GM04504 (cell line): ENCODE results near the gene KRTAP10-11.
"Not testable (repeated sequence)": the region's sequence is repeated elsewhere in the genome, so short reads cannot be mapped to it uniquely, and the experiment has no call there.

ENCODE experiments used
- DNase-seq: peaks from one replicate; pipeline ENCODE4 v3.0.0-alpha.2; 2012; ENCODE audit warnings: low read depth

The KRTAP10-11 gene, protein sequence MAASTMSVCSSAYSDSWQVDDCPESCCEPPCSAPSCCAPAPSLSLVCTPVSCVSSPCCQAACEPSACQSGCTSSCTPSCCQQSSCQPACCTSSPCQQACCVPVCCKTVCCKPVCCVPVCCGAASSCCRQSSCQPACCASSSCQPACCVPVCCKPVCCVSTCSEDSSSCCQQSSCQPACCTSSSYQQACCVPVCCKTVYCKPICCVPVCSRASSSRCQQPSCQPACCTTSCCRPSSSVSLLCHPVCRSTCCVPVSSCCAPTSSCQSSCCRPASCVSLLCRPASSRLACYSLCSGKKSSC

DNA sequence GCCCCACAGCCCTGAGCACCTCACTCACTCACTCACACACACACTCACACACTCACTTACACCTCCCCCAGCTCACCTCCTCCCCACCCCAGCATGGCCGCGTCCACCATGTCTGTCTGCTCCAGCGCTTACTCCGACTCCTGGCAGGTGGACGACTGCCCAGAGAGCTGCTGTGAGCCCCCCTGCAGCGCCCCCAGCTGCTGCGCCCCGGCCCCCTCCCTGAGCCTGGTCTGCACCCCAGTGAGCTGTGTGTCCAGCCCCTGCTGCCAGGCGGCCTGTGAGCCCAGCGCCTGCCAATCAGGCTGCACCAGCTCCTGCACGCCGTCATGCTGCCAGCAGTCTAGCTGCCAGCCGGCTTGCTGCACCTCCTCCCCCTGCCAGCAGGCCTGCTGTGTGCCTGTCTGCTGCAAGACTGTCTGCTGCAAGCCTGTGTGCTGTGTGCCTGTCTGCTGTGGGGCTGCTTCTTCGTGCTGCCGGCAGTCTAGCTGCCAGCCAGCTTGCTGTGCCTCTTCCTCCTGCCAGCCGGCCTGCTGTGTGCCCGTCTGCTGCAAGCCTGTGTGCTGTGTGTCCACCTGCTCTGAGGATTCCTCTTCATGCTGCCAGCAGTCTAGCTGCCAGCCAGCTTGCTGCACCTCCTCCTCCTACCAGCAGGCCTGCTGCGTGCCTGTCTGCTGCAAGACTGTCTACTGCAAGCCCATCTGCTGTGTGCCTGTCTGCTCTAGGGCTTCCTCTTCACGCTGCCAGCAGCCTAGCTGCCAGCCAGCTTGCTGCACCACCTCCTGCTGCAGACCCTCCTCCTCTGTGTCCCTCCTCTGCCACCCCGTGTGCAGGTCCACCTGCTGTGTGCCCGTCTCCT is at the start of gene KRTAP10-11:
Gene KRTAP10-11, plus strand, starts transcription at position 49 of the 856 bp plus-strand sequence. Its CDS starts 45 bp downstream, at position 94.
- not testable (repeated sequence) for DNase-seq

DNA sequence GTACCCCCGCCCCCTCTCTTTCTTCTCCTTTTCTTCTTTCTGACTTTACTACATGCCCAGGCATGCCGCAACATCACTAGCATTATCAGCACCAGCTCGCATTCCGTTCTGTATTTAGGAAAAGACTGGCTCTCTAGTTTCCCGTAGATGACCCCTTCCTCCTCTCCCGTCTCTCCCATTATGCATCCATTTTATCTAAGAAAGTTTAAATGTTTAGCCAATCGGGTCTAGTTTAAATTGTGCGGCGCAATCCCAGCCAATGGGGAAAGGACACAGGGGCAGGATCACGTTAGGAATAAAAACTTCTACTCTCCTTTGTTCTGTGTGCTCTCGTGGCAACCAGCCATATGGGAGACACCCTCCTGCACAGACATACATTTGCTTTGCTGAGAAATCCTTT is 48.2 kb upstream of the KRTAP10-11 start:
- no peak for DNase-seq

DNA sequence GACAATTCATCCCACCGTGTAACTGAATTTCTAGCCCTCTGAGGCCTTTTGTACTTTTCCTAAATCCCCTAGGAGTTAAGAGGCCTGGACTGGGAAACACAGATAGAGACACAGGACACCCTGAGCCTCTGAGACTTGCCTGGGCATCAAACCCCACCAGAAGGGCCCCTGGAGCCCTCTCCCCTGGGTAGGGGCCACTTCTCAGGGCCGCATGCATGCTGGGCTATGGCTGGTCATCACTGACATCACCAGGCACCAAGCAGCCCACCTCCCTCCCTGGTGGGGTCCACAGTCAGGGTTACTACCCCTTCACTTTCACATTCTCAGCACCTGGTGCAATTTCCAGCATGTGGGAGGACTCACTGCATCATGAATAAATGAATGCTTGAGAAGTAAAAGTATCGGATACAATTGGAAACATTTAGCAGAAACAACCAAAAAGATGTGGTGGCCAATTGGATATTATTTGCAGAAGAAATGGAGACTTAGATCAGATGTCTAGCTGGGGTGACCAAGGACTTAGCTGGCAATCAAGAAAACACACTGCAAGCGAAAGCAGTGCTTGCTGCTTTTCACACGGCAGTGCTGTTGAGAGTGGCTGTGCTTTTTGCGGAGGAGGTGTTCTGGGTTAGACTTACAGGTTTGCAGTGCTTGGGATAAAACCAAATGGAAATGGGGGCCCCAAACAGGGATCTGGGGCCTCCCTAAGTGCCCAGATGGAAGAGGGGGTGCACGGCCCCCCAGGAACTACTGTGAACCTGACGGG is 46.8 kb upstream of the KRTAP10-11 start:
- DNase-seq = no peak

DNA sequence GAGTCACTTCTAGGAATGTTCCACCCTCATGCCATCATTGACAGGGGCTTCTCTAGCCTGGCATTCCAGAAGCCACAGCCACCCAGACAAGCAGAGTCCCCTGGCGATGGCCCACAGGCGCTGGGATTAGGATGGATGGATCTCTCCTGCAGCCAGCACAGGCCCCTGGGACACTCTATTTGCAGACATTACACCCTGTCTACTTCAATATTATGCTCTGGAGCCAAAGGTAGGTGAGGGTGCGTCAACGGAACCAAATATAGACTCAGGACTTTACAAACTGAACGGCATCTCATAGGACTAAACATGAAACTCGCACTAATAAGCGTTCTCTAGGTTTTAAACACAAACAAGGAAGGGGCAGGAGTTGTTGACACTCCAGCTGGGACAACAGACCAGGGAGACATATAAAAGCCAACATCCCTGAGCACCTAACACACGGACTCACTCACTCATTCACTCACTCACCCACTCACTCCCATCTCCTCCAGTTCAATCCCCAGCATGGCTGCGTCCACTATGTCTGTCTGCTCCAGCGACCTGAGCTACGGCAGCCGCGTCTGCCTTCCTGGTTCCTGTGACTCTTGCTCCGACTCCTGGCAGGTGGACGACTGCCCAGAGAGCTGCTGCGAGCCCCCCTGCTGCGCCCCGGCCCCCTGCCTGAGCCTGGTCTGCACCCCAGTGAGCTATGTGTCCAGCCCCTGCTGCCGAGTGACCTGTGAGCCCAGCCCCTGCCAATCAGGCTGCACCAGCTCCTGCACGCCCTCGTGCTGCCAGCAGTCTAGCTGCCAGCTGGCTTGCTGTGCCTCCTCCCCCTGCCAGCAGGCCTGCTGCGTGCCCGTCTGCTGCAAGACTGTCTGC is 45.9 kb upstream of the KRTAP10-11 start, which contains the start of gene KRTAP10-7:
Gene KRTAP10-7, plus strand, starts transcription at position 480 of the 861 bp plus-strand sequence. Its CDS starts 25 bp downstream, at position 505.
- DNase-seq = not testable (repeated sequence)

DNA sequence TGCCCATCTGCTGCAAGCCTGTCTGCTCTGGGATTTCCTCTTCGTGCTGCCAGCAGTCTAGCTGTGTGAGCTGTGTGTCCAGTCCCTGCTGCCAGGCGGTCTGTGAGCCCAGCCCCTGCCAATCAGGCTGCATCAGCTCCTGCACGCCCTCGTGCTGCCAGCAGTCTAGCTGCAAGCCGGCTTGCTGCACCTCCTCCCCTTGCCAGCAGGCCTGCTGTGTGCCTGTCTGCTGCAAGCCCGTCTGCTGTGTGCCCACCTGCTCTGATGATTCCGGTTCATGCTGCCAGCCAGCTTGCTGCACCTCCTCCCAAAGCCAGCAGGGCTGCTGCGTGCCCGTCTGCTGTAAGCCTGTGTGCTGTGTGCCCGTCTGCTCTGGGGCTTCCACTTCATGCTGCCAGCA is 45.1 kb upstream of the KRTAP10-11 start:
- DNase-seq = not testable (repeated sequence)

DNA sequence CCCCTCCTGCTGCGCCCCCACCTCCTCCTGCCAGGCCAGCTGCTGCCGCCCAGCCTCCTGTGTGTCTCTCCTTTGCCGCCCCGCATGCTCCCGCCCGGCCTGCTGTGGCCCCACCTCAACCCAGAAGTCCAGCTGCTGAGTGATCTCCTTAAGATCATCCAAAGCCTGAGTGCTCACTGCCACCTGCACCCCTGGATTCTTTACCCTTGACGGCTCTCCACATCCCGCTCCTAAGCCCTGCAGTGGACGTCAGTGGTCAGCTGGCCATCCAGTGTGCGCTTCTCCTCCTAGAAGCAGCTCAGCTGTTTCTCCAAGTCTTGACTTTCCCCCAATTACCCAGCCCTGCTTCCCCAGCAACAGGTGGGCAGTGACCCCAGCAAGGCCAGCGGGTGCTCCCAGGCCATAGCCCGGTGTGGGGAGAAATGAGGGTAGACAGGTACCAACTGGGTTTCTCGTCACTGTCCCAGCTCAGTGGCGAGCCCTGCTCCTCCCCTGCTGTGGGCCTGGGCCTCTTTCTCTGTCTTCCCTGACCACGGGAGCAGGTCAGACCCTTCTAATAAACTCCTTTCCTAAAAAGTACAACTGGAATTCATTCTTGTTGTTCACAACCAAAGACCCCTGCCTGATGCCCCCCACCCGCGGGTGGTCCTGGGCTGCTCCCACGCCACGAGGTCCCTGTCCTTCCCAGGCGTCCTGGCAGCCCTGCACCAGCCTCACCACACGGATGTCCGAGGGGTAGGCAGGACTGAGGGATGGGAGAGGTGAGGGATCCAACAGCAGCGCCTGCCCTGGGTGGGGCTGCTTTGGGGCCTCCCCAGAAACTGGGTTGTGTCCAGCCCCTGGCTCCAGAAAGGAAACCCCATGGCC is 44.4 kb upstream of the KRTAP10-11 start:
- no peak for DNase-seq

DNA sequence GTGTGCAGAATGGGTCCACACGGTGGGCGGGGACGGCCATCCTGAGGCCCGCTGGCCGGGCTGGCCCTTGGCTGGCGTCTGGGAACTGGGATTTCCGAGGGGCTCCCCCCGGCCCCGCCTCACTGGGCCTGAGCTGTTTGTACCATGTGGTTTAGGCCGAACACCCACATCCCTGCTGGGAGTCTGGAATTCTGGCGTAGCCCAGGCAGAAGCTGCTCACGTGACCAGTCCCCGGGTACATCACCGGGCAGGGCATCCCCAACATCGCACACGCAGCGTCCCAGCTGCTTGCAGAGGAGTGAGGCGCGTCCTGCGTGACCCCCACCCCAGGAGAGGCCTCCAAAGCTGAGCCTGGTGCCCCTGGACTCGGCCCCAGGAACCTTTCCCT is 43.8 kb upstream of the KRTAP10-11 start:
- DNase-seq = no peak

DNA sequence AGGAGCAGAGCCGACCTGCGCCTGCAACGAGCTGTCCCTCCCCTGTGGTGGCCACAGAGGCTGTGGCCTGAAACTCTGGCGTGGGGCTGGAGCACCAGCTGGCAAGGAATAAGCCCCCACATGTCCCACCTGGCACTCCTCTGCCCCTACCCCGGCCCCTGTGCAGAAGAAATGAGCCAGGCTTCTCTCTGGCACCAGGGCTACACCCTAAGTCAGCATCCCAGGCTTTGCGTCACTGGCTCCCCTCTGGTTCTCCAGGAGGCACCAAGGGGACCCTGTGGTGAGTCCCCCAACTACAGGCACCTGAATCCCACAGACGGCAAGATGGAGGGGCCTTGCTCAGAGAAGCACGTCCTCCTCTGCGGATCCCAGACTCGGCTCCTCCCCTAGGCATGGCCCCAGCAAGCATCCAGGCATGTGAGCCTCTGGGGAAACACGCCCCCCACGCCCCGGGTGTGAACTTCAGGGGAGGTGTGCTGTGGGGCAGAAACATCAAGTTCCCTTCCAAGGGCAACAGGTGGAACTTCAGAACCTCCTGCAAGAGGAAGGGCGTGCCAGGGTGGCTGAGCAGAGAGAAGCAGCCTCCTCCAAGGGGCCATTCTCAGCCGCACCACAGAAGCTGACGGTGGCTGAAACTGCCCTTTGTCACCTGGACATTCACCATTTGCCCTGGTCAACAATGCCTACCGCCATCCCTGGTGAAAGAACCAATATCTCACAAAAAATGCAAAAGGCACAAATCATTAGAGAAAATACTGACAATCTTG is 42.9 kb upstream of the KRTAP10-11 start:
- DNase-seq = no peak

DNA sequence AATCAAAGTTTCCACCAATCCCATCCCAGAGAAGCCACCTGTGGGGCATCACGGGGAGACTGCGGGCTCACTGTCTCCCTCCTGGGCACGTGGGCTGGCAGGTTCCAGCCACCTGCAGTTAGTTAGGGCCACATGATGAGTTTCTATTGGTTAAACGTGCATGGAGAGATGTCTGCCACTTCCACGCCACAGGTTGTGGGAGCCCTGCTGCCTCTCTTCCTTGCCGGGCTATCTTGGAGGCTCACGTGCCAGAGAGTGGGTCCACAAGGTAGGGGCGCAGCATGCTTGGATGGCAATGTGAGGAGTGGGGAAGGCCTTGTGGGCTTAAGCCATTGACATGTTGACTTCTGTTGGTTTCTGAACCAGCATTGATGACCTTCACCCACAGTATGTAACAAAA is 42.3 kb upstream of the KRTAP10-11 start:
- no peak for DNase-seq

DNA sequence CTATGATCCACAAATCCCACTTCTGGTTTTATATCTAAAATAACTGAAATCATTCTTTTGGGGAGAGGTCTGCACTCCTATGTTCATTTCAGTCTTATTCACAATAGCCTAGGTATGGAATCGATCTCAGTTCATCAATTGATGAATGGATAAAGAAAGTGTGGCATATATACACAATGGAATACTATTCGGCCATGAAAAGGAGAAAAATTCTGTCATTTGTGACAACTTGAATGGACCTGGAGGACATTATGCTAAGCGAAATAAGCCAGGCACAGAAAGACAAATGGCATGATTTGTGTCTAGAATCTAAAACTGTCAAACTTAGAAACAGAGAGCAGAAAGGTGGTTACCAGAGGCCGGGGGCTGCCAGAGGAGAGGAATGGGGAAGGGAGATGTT is 39.7 kb upstream of the KRTAP10-11 start:
- no peak for DNase-seq

DNA sequence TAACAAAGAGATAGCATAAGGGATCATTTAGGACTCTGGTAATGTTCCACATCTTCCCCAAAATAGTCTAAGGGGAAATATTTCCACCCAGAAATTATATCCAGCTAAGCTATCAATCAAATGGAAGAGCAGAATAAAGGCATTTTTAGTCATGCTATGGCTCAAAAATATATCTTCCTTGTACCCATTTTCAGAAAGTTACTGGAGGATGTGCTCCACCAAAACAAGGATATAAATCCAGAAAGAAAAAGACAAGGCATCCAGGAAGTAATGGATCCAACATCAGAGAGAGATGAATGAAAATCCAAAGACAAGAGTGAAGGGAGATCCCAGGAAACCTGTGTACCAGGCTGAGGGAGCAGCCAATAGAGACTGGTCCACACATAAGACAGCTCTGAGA is 37.0 kb upstream of the KRTAP10-11 start:
- DNase-seq = no peak

DNA sequence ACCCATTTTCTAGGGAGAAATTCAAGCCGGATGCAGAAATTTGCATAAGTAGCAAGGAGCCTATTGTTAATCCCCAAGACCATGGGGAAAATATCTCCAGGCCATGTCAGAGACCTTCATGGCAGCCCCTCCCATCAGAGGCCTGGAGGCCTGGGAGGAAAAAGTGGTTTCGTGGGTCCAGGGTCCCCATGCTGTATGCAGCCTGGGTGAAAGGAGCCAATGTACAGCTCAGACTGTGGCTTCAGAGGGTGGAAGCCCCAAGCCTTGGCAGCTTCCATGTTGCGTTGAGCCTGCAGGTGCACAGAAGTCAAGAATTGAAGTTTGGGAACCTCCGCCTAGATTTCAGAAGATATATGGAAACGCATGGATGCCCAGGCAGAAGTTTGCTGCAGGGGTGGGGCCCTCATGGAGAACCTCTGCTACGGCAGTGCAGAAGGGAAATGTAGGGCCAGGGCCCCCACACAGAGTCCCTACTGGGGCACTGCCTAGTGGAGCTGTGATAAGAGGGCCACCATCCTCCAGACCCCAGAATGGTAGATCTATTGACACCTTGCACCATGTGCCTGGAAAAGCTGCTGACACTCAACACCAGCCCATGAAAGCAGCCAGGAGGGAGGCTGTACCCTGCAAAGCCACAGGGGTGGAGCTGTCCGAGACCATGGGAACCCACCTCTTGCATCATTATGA is 35.9 kb upstream of the KRTAP10-11 start:
- DNase-seq = not testable (repeated sequence)

DNA sequence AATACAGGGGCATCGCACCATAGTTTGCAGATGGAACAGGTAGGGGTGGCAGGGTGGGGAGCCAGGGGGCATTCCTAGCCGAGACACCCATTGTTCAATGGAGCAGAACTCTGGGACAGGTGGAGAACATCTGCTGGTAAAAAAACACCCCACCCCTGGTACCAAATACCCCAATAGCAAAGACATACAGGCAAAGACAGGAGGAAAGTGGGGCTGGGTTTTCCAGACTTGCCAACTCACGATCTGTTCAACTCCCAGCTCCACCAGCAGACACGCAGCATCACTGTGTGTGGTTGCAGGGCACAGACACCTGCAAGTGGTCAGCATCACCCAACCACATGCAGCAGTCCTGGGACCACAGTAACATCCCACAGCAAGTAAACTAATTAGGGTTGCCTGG is 34.7 kb upstream of the KRTAP10-11 start:
- no peak for DNase-seq

DNA sequence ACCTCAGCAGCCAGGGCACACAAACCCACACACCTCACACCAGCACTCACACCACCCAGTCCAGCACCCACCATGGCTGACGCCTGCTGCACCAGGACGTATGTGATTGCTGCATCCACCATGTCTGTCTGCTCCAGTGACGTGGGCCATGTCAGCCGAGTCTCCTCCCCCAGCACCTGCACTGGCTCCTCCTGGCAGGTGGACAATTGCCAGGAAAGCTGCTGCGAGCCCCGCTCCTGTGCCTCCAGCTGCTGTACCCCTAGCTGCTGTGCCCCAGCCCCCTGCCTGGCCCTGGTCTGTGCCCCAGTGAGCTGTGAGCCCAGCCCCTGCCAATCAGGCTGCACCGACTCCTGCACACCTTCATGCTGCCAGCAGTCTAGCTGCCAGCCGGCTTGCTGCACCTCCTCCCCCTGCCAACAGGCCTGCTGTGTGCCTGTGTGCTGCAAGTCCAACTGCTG is 34.2 kb upstream of the KRTAP10-11 start, which contains the start of gene KRTAP10-8:
Gene KRTAP10-8, plus strand, starts transcription at position 51 of the 458 bp plus-strand sequence. Its CDS starts 22 bp downstream, at position 73.
- no peak for DNase-seq

DNA sequence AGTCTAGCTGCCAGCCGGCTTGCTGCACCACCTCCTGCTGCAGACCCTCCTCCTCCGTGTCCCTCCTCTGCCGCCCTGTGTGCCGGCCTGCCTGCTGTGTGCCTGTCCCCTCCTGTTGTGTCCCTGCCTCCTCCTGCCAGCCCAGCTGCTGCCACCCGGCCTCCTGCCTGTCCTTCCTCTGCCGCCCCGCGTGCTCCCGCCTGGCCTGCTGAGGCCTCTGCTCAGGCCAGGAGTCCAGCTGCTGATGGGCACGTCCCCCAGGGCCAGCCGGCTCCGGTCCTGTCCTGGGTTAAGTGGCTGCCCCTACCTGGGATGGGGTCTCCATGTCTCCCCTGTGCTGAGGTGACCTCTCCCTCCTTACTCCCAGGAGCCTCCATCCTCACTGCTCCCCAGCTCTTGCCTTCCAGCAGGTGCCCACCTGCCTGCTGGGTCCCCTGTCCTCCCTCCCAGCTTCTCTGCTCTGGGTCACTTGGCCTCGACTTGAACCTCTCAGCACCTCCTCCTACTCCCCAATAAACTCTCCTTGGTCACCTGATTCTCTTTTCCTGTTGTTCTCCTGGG is 33.5 kb upstream of the KRTAP10-11 start:
- DNase-seq = no peak

DNA sequence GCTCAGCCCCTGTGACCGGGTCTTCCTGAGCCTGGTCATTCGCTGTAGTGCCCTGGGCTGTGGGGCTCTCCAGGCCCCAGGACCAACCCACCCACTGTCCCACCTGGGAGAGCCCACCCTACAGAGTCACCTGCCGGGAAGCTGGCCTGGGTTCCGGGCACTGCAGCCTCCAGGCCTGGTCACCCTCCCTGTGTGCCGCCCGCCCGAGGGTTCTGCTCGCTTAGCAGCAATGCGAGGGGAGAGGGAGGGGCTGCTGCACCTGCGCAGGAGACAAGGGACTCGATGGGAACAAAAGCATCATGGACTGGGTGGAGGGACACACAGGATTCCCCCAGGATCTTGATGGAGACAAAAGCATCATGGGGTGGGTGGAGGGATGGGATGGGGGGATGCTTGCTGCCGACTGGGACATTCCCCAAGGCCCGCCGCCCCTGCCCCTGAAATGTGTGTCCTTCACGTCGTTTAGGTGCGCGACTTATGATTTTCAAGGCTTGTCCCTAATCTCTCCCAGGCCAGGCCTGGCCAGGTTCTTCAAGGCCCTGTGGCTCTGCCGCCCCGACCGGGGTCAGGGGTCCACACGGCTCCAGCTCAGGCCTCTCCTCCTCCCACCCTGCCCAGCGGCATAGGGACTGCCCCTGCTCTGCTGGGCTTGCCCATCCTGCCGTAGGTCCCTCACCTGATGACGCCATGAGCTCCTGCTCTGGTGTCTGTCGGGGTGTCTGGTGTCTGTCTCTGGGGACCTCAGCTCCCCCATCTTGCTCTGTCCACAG is 32.6 kb upstream of the KRTAP10-11 start:
- DNase-seq = no peak

DNA sequence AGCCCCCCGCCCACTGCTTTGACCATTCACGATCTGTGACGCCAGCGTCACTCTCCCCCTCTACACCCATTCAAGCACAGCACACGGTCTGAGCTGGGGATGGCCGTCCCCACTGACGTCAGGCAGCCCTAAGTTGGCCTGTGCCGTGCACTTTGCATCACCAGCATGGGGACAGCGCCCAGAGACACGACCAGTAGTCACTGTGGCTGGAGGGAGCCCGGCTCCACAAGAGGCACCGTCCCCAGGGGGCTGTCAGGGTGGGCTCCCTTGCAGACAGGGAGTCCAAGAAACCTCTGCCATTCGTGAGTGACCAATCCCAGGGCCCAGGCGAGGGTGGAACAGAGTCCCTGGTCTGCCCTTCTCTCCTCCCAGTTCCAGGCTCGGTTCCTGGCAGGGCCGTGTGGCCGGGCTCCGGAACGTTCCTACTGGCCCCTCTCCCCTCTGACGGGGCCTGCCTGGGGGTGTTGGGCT is 32.0 kb upstream of the KRTAP10-11 start:
- no peak for DNase-seq
